ENCODE measurements around the gene GNG4.

Gene GNG4

GRCh38 chr1:235649368-235650163 lies at the start of gene GNG4:
TSS of gene GNG4 (minus strand) at chr1:235649784. CDS start at chr1:235583838, 65,946 bp downstream.
- no peak for DNase-seq (ENCODE audit: low read depth in 2 of 2)

GRCh38 chr1:235697508-235697907 lies 47.9 kb upstream of the GNG4 start:
- no peak for DNase-seq (ENCODE audit: low read depth in 2 of 2)

GRCh38 chr1:235689356-235689755 lies 39.8 kb upstream of the GNG4 start:
- no peak for DNase-seq (ENCODE audit: low read depth in 2 of 2)

GRCh38 chr1:235688096-235688495 lies 38.5 kb upstream of the GNG4 start:
- no peak for DNase-seq (ENCODE audit: low read depth in 2 of 2)

GRCh38 chr1:235683653-235684052 lies 34.1 kb upstream of the GNG4 start:
- DNase-seq (ENCODE audit: low read depth in 2 of 2), result no peak

- DNase-seq (ENCODE audit: low read depth in 2 of 2), result no peak
These were observed 32.6 kb upstream of the GNG4 start for GRCh38 chr1:235682216-235682615.

GRCh38 chr1:235679644-235680043 lies 30.1 kb upstream of the GNG4 start:
- DNase-seq (ENCODE audit: low read depth in 2 of 2), result no peak

GRCh38 chr1:235679005-235679404 lies 29.4 kb upstream of the GNG4 start:
- DNase-seq (ENCODE audit: low read depth in 2 of 2), result no peak

- DNase-seq (ENCODE audit: low read depth in 2 of 2), result no peak
These were observed 25.7 kb upstream of the GNG4 start for GRCh38 chr1:235675152-235675890.

GRCh38 chr1:235673981-235674380 lies 24.4 kb upstream of the GNG4 start:
- no peak for DNase-seq (ENCODE audit: low read depth in 2 of 2)

- no peak for DNase-seq (ENCODE audit: low read depth in 2 of 2)
These were observed 22.4 kb upstream of the GNG4 start for GRCh38 chr1:235671992-235672391.

GRCh38 chr1:235670157-235670776 lies 20.7 kb upstream of the GNG4 start:
- DNase-seq (ENCODE audit: low read depth in 2 of 2), result no peak

- DNase-seq (ENCODE audit: low read depth in 2 of 2), result no peak
These were observed 19.7 kb upstream of the GNG4 start for GRCh38 chr1:235669277-235669676.

- DNase-seq (ENCODE audit: low read depth in 2 of 2), result no peak
These were observed 14.0 kb upstream of the GNG4 start for GRCh38 chr1:235663628-235664027.

- no peak for DNase-seq (ENCODE audit: low read depth in 2 of 2)
These were observed 12.0 kb upstream of the GNG4 start for GRCh38 chr1:235661568-235661967.

GRCh38 chr1:235659186-235659771 lies 9.7 kb upstream of the GNG4 start:
- no peak for DNase-seq (ENCODE audit: low read depth in 2 of 2)

GRCh38 chr1:235657747-235658526 lies 8.4 kb upstream of the GNG4 start:
- no peak for DNase-seq (ENCODE audit: low read depth in 2 of 2)

- DNase-seq (ENCODE audit: low read depth in 2 of 2), result no peak
These were observed 7.7 kb upstream of the GNG4 start for GRCh38 chr1:235657269-235657668.

- DNase-seq (ENCODE audit: low read depth in 2 of 2), result no peak
These were observed 2.8 kb upstream of the GNG4 start for GRCh38 chr1:235652364-235652763.

GRCh38 chr1:235651170-235651806 lies 1.7 kb upstream of the GNG4 start:
- DNase-seq (ENCODE audit: low read depth in 2 of 2), result no peak

Measured in activated CD8-positive, alpha-beta memory T cell treated with anti-CD3 and anti-CD28 coated beads for 4 hours (primary cell).